GM12873 (cell line): ENCODE measurements around the gene PKNOX1.

ENCODE experiments used
- CTCF ChIP-seq: IDR thresholded peaks from 2 replicates; pipeline ENCODE4 v1.5.1; 2012; ENCODE audit warnings: low read depth, mild to moderate bottlenecking, moderate library complexity, low read length, control low read depth; ENCODE audit not compliant: insufficient read depth; ENCODE audit errors: missing control alignments

PKNOX1 gene

GRCh38 chr21:43004926-43005325 is 30.6 kb downstream of the PKNOX1 start:
- no peak for TF ChIP-seq CTCF

GRCh38 chr21:43005635-43006034 is 31.3 kb downstream of the PKNOX1 start:
- no peak for TF ChIP-seq CTCF

GRCh38 chr21:43006874-43007208 is 32.5 kb downstream of the PKNOX1 start:
- no peak for TF ChIP-seq CTCF

- TF ChIP-seq CTCF: no peak
Measured at GRCh38 chr21:43012596-43012995, 38.2 kb downstream of the PKNOX1 start.

- no peak for TF ChIP-seq CTCF
Measured at GRCh38 chr21:43015906-43016540, 41.7 kb downstream of the PKNOX1 start.

- no peak for TF ChIP-seq CTCF
Measured at GRCh38 chr21:43016728-43017127, 42.4 kb downstream of the PKNOX1 start.

- TF ChIP-seq CTCF: no peak
Measured at GRCh38 chr21:43018519-43018918, 44.2 kb downstream of the PKNOX1 start.
